Esophagus muscularis mucosa (tissue), 3 donors: ENCODE measurements around the gene TMEM47.

Experiments
- CTCF ChIP-seq, 3 experiments: fragments of 200-600 bp in 2 of 3; fragments of 450-650 bp in 1 of 3; sonication (generic) in 2 of 3; IDR thresholded peaks; one replicate each; pipeline ENCODE4 v1.5.1; 2017 to 2019; ENCODE audit warnings: antibody characterized with exemption in 3 of 3, mild to moderate bottlenecking in 2 of 3, moderate library complexity in 1 of 3
- POLR2A ChIP-seq: fragments of 450-650 bp; IDR thresholded peaks from one replicate; pipeline ENCODE4 v1.6.1; 2017; ENCODE audit warnings: antibody characterized with exemption, moderate library complexity, mild to moderate bottlenecking, low read depth

- no peak for TF ChIP-seq CTCF (IDR thresholded peaks at IDR 0.05)
- no peak for TF ChIP-seq POLR2A
Measured at GRCh38 chrX:34657726-34658070, 613 bp upstream of the TMEM47 start.
